GM23248 (cell line): ENCODE data around the gene PCDH1.

Experiments
- EZH2 ChIP-seq: fragments of 200-600 bp; sonication (generic); IDR thresholded peaks from 2 replicates; pipeline ENCODE4 v1.6.1; 2018; ENCODE audit warnings: antibody characterized with exemption, mild to moderate bottlenecking; ENCODE audit not compliant: insufficient read depth, poor library complexity, severe bottlenecking
- EZH2phosphoT487 ChIP-seq: fragments of 200-600 bp; sonication (generic); IDR thresholded peaks from 2 replicates; pipeline ENCODE4 v1.6.1; 2018; ENCODE audit warnings: antibody characterized with exemption, moderate library complexity, mild to moderate bottlenecking, low read depth; ENCODE audit not compliant: insufficient read depth

DNA sequence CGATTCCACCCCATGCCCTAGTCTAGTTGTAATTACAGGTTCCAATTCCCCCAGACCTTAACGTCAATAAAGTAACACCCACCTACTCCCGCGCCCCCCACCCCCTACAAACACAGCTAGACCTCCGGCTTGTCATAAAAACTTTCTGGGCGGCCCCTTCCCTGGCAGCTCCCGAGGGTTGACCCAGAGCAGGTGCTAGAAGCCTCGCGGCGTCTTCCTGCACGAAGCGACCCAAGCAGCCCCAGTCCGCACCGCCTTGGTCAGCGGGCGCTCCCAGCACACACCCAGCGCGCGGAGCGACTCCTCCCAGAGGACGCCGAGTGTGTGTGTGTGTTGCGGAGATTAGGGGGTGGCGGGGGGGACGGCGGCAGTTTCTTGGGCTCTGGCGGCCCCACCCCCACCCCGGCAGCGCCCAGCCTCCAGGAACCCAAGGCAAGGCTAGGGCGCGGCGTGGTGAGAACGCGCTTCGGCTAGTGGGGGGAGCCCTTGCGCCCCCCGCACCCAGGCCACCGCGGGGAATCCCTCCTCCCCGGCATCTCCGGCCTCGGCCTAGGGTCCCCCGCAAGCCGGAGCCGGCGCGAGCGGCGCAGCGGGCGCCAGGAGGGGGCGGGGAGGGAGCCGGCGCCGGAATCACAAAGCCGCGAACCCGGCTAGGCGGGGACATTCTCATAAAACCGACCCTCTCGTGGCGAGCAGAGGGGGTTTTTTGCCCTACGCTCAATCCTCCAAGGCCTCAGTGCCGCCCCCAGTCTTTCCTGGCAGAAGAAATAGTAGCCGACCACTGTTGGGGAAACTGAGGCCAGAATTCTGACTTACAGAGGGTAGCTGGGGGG is 2.2 kb downstream of the PCDH1 start:
- TF ChIP-seq EZH2: no peak
- no peak for TF ChIP-seq EZH2phosphoT487
